Stimulated activated CD8-positive, alpha-beta memory T cell treated with anti-CD3 and anti-CD28 coated beads, Interleukin-15, amount 100 ng/mL, for 4 hours (primary cell): ENCODE results near the gene CCR7.
"Not testable (repeated sequence)": the region's sequence is repeated elsewhere in the genome, so short reads cannot be mapped to it uniquely, and the experiment has no call there.

Experiments
- DNase-seq, 2 donors: peaks; one replicate each; pipeline ENCODE4 v3.0.0-alpha.2; 2020; ENCODE audit warnings: low read depth in 2 of 2

CCR7 gene

GRCh38 chr17:40551091-40551878 lies 14.0 kb downstream of the CCR7 start:
- DNase-seq = no peak

GRCh38 chr17:40550608-40551007 lies 14.7 kb downstream of the CCR7 start:
- DNase-seq = no peak

GRCh38 chr17:40548982-40549685 lies 16.1 kb downstream of the CCR7 start:
- no peak for DNase-seq

GRCh38 chr17:40548491-40548981 lies 16.7 kb downstream of the CCR7 start:
- no peak for DNase-seq

GRCh38 chr17:40547785-40548478 lies 17.3 kb downstream of the CCR7 start:
- no peak for DNase-seq

- DNase-seq = peak in 1 of 2 donors; percentile 50
Observed at GRCh38 chr17:40547079-40547784, 18.0 kb downstream of the CCR7 start.

GRCh38 chr17:40546497-40546896 lies 18.8 kb downstream of the CCR7 start:
- DNase-seq = not testable (repeated sequence)

GRCh38 chr17:40545660-40546059 lies 19.6 kb downstream of the CCR7 start:
- DNase-seq = no peak

- DNase-seq = no peak
Observed at GRCh38 chr17:40542558-40543411, 22.5 kb downstream of the CCR7 start.

GRCh38 chr17:40541873-40542557 lies 23.3 kb downstream of the CCR7 start:
- no peak for DNase-seq

- DNase-seq = peak in 1 of 2 donors; percentile 40
Observed at GRCh38 chr17:40541060-40541872, 24.0 kb downstream of the CCR7 start.

GRCh38 chr17:40540448-40540847 lies 24.8 kb downstream of the CCR7 start:
- DNase-seq = no peak

- no peak for DNase-seq
Observed at GRCh38 chr17:40539711-40540411, 25.4 kb downstream of the CCR7 start.

GRCh38 chr17:40538936-40539705 lies 26.2 kb downstream of the CCR7 start:
- DNase-seq = no peak

GRCh38 chr17:40538019-40538935 lies 27.0 kb downstream of the CCR7 start:
- no peak for DNase-seq

- DNase-seq = no peak
Observed at GRCh38 chr17:40536295-40537171, 28.7 kb downstream of the CCR7 start.
